Measurements from ENCODE around the gene EHMT1.

Gene EHMT1

DNA sequence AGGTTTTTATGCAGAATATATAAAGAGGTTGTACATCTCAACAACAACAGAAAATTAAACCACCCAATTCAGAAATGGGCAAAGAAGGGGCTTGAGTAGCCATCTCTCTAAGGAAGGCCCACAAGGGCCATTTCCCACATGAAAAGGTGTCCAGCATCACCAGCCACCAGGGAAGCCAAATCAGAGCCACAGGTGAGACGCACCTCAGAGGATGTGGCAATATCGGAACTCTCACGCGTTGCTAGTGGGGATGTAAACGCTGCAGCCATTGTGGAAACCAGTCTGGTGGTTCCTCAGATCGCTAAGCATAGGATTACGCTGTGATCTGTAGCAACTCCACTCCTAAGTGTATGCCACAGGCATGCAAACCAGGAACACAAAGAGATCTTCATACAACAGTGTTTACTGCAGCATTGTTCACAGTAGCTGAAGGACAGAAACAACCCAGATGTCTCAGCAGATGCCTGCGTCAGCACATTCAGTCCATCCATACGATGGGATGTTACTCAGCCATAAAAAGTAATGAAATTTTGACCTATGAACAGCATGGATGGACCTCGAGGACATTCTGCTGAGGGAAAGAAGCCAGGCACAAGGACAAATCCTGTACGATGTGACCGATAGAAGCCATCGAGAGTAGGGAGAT is 174.5 kb downstream of the EHMT1 start:
- TF ChIP-seq, protein P1, sequence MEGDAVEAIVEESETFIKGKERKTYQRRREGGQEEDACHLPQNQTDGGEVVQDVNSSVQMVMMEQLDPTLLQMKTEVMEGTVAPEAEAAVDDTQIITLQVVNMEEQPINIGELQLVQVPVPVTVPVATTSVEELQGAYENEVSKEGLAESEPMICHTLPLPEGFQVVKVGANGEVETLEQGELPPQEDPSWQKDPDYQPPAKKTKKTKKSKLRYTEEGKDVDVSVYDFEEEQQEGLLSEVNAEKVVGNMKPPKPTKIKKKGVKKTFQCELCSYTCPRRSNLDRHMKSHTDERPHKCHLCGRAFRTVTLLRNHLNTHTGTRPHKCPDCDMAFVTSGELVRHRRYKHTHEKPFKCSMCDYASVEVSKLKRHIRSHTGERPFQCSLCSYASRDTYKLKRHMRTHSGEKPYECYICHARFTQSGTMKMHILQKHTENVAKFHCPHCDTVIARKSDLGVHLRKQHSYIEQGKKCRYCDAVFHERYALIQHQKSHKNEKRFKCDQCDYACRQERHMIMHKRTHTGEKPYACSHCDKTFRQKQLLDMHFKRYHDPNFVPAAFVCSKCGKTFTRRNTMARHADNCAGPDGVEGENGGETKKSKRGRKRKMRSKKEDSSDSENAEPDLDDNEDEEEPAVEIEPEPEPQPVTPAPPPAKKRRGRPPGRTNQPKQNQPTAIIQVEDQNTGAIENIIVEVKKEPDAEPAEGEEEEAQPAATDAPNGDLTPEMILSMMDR (IDR thresholded peaks at IDR 0.05; ENCODE audit: low read depth, low read length) = no peak
- H3K4me3 ChIP-seq (ENCODE audit: low read depth, low read length) = no peak overlapping the region

DNA sequence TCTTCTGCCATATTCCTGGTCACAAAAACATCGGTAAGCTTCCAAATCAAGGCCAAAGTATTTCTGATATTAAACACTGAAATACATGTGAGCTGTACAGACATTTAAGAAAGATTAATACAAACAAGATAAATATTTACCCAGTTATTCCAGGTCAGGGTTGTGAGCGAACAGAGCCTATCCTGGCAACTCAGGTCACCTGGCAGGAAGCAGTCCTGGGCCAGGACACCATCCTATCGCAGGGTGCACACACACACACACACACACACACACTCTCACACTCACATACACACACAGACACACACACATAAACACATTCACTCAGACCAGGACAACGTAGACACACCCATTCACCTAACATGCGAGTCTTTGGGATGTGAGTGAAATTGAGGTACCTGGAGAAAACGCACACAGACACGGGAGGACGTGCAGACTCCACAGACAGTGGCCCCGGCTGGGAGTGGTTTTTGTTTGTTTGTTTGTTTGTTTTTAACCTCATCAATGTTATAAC is 176.4 kb downstream of the EHMT1 start:
- TF ChIP-seq, protein P1 (IDR thresholded peaks at IDR 0.05; ENCODE audit: low read depth, low read length) = no peak
- H3K4me3 ChIP-seq (ENCODE audit: low read depth, low read length) = no peak overlapping the region

- TF ChIP-seq, protein P1 (IDR thresholded peaks at IDR 0.05; ENCODE audit: low read depth, low read length) = no peak
- H3K4me3 ChIP-seq (ENCODE audit: low read depth, low read length) = no peak overlapping the region
Measured at GRCh38 chr9:137797206-137798120, 178.7 kb downstream of the EHMT1 start.

DNA sequence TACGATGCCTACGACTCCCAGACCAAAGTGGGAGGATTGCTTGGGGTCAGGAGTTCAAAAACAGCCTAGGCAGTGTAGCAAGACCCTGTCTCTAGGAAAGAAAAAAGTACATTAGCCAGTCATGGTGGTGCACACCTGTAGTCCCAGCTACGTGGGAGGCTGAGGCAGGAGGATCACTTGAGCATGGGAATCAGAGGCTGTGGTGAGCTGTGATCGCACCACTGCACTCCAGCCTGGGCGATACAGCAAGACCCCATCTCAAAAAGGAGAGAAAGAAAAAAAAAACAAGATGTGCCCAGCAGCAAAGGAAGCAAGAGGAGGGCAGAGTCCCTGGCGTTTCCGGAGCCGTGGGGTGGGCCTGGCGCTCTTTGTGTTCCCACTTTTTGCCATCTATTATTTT is 179.3 kb downstream of the EHMT1 start:
- no peak overlapping the region for H3K4me3 ChIP-seq (ENCODE audit: low read depth, low read length)
- TF ChIP-seq, protein P1 (IDR thresholded peaks at IDR 0.05; ENCODE audit: low read depth, low read length) = no peak

- TF ChIP-seq, protein P1 (IDR thresholded peaks at IDR 0.05; ENCODE audit: low read depth, low read length) = no peak
Measured at GRCh38 chr9:137798901-137799629, 180.3 kb downstream of the EHMT1 start.

GRCh38 chr9:137799630-137799983 is 180.8 kb downstream of the EHMT1 start:
- TF ChIP-seq, protein P1 (IDR thresholded peaks at IDR 0.05; ENCODE audit: low read depth, low read length) = no peak
- no peak overlapping the region for H3K4me3 ChIP-seq (ENCODE audit: low read depth, low read length)

More at GRCh38 chr9:137798901-137799629, 180.3 kb downstream of the EHMT1 start:
- no peak overlapping the region for H3K4me3 ChIP-seq (ENCODE audit: low read depth, low read length)
